A673 (cell line): ENCODE results near the gene TTC39B. TPM values are rescaled to one million over a fixed set of nuclear protein-coding genes. Genes with fewer than 3 reads are reported as not detected.

ENCODE experiments used
- BruUV-seq: library from RNA; stranded (reverse); fragments of 400-500 nt; replicated peaks from 2 replicates; lab custom pipeline; 2021; lab: Mats Ljungman, UMichigan
- CTCF ChIA-PET: fragments of 300-600 bp; sonication (Branson Sonifier 250); formaldehyde crosslinking; loops from one replicate; lab custom pipeline; 2022; ENCODE audit warnings: antibody characterized with exemption; lab: Charles Lee
- POLR2A ChIA-PET: fragments of 300-600 bp; sonication (Branson Sonifier 250); formaldehyde crosslinking; loops from one replicate; lab custom pipeline; 2022; ENCODE audit warnings: antibody characterized with exemption; ENCODE audit not compliant: low non-redundant PET; lab: Charles Lee
- DNase-seq: peaks from one replicate; pipeline ENCODE4 v3.0.0-alpha.2; 2015; ENCODE audit warnings: low spot score
- H3K27ac ChIP-seq: fragments of 200-600 bp; sonication (generic); 2 replicates; pipeline ENCODE4 v1.5.1; 2016; ENCODE audit warnings: mixed run types, low read depth, mild to moderate bottlenecking, mixed read lengths, antibody characterized with exemption, low read length; ENCODE audit not compliant: poor library complexity, severe bottlenecking
- H3K27me3 ChIP-seq: fragments of 200-600 bp; sonication (generic); replicated peaks from 2 replicates; pipeline ENCODE4 v1.6.1; 2017; ENCODE audit warnings: mixed run types, low read depth, mild to moderate bottlenecking, mixed read lengths, antibody characterized with exemption, low read length; ENCODE audit not compliant: insufficient read depth, poor library complexity
- H3K36me3 ChIP-seq: fragments of 200-600 bp; sonication (generic); 2 replicates; pipeline ENCODE4 v1.6.1; 2016; ENCODE audit warnings: mixed run types, mild to moderate bottlenecking, mixed read lengths, antibody characterized with exemption, low read length; ENCODE audit not compliant: insufficient read depth, poor library complexity, severe bottlenecking
- H3K4me1 ChIP-seq: fragments of 200-600 bp; sonication (generic); 2 replicates; pipeline ENCODE4 v1.6.1; 2017; ENCODE audit warnings: mixed run types, mild to moderate bottlenecking, mixed read lengths, antibody characterized with exemption, low read length; ENCODE audit not compliant: insufficient read depth, poor library complexity, severe bottlenecking
- H3K4me3 ChIP-seq: fragments of 200-600 bp; sonication (generic); 2 replicates; pipeline ENCODE4 v1.5.1; 2016; ENCODE audit warnings: low read depth, mixed run types, mild to moderate bottlenecking, mixed read lengths, low read length; ENCODE audit not compliant: poor library complexity, severe bottlenecking
- H3K9me3 ChIP-seq: fragments of 200-600 bp; sonication (generic); 2 replicates; pipeline ENCODE4 v1.6.1; 2016; ENCODE audit warnings: mixed run types, low read depth, mild to moderate bottlenecking, mixed read lengths, antibody characterized with exemption, low read length; ENCODE audit not compliant: poor library complexity, severe bottlenecking
- CTCF ChIP-seq: fragments of 300-800, 200-600 bp; sonication (generic); conservative IDR thresholded peaks from 2 replicates; pipeline ENCODE4 v1.5.1; 2017; ENCODE audit warnings: low read depth, mild to moderate bottlenecking, antibody characterized with exemption, low read length, moderate library complexity, mixed read lengths
- EZH2 ChIP-seq: fragments of 200-600 bp; sonication (generic); IDR thresholded peaks from 2 replicates; pipeline ENCODE4 v1.6.1; 2017; ENCODE audit warnings: borderline replicate concordance, low read depth, mild to moderate bottlenecking, mixed read lengths, antibody characterized with exemption, low read length; ENCODE audit not compliant: poor library complexity, severe bottlenecking
- intact Hi-C: fragments of 100-400 bp; cut with micrococcal nuclease; formaldehyde crosslinking; loops from one replicate; pipeline ENCODE4 v1.10.0; 2022; ENCODE audit not compliant: unreplicated experiment
- total RNA-seq: library from RNA; stranded (reverse); gene quantifications from 2 replicates; pipeline ENCODE4 v1.2.3, GENCODE V29; 2021

Gene TTC39B
- total RNA-seq, 1 experiment from 2014 or later = 0.52 TPM

GRCh38 chr9:15140051-15140450, 167.0 kb downstream of the TTC39B start:
- TF ChIP-seq CTCF (no peak), EZH2 (no peak)
- no peaks in the 10 kb centered on the region for H3K36me3 ChIP-seq
- DNase-seq = no peak
- intact Hi-C loops = no loop called here
- H3K4me3 ChIP-seq = no peak overlapping the region
- no TSS peak for BruUV-seq
- ChIA-PET CTCF (no interaction called here), POLR2A (no interaction called here)
- H3K9me3 ChIP-seq = no peaks in the 10 kb centered on the region
- H3K27ac ChIP-seq = no peak overlapping the region
- H3K27me3 ChIP-seq = no peaks in the 10 kb centered on the region
- peaks cover 6% of the 10 kb centered on the region for H3K4me1 ChIP-seq

DNA sequence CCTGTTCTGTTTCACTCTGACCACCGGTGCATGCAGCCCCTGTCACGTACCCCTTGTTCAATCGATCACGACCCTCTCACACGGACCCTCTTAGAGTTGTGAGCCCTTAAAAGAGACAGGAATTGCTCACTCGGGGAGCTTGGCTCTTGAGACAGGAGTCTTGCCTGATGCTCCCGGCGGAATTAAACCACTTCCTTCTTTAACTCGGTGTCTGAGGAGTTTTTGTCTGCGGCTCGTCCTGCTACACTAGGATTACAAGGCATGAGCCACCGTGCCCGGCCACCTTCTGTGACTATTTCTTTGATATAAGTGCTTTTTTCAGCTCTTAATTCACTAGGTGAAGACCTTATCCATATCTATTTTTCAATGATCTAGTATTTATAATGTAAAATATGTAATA, 167.5 kb downstream of the TTC39B start:
- H3K27me3 ChIP-seq = no peaks in the 10 kb centered on the region
- CTCF ChIA-PET = no interaction called here

GRCh38 chr9:15138357-15138686, 168.7 kb downstream of the TTC39B start:
- H3K27ac ChIP-seq = no peak overlapping the region
- no peaks in the 10 kb centered on the region for H3K36me3 ChIP-seq
- DNase-seq = no peak
- no peak for TF ChIP-seq EZH2
- TF ChIP-seq CTCF = no peak
- ChIA-PET POLR2A (no interaction called here), CTCF (no interaction called here)
- no peaks in the 10 kb centered on the region for H3K9me3 ChIP-seq
- no peaks in the 10 kb centered on the region for H3K4me1 ChIP-seq
- no peak overlapping the region for H3K4me3 ChIP-seq
- BruUV-seq = no TSS peak
- intact Hi-C loops = loop anchor here (5.0 to 10.0 kb wide), 5 partner anchors 91 to 674 kb away; no protein-coding TSS in a partner anchor
- no peaks in the 10 kb centered on the region for H3K27me3 ChIP-seq

More for the DNA sequence above, 167.5 kb downstream of the TTC39B start:
- POLR2A ChIA-PET = no interaction called here
- BruUV-seq = no TSS peak
- intact Hi-C loops = loop anchor here (5.0 to 10.0 kb wide), 5 partner anchors 92 to 675 kb away; no protein-coding TSS in a partner anchor
- peak; percentile 46 for DNase-seq
- Histone ChIP-seq H3K27ac (no peak overlapping the region), H3K4me3 (no peak overlapping the region), H3K36me3 (no peaks in the 10 kb centered on the region), H3K4me1 (peaks cover 5% of the 10 kb centered on the region), H3K9me3 (no peaks in the 10 kb centered on the region)
- TF ChIP-seq EZH2 (no peak), CTCF (no peak)
